Measurements from ENCODE around the gene FOXA2.
"Not testable (repeated sequence)": the region's sequence is repeated elsewhere in the genome, so short reads cannot be mapped to it uniquely, and the experiment has no call there.

GRCh38 chr20:22550514-22550913, 33.9 kb downstream of the FOXA2 start:
- TF ChIP-seq CTCF (IDR thresholded peaks at IDR 0.05); EZH2 (IDR thresholded peaks at IDR 0.05; ENCODE audit: borderline replicate concordance, insufficient read depth, low read depth, low read length, poor library complexity, severe bottlenecking): not testable (repeated sequence)
